GM12865 (cell line): ENCODE measurements around the gene FFAR4.

Source experiments
- DNase-seq: peaks from one replicate; pipeline ENCODE4 v3.0.0; 2010; ENCODE audit warnings: low read depth
- H3K4me3 ChIP-seq: 2 replicates; pipeline ENCODE4 v1.5.1; 2011; ENCODE audit warnings: mild to moderate bottlenecking, low read depth, low read length, control low read depth
- CTCF ChIP-seq: IDR thresholded peaks from 2 replicates; pipeline ENCODE4 v1.5.1; 2011; ENCODE audit warnings: low read length, control low read depth, low read depth, inconsistent platforms; ENCODE audit not compliant: insufficient read depth; ENCODE audit errors: missing control alignments

The FFAR4 gene

GRCh38 chr10:93601774-93602162 is 35.3 kb downstream of the FFAR4 start:
- TF ChIP-seq CTCF, result no peak
- H3K4me3 ChIP-seq, result no peak overlapping the region
- no peak for DNase-seq

DNA sequence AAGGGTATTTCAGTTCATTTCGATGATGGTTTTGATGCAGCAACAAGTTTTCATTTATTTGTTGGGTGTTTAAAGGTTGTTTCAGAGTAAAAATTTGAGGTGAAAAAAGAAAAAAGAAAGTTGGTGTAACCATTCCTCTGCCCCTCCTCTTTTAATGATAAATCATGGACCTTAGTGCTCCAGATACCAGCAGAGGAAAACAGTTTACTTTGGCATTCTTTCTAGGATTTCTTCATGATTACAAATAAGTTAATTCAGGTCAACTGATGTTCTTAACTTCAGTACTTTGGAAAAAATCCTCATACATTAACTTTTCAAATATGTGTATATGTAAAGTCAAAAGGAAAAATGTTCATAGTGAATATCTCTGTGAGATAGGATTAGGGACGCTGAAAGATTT is 36.6 kb downstream of the FFAR4 start:
- no peak overlapping the region for H3K4me3 ChIP-seq
- no peak for TF ChIP-seq CTCF
- no peak for DNase-seq

- H3K4me3 ChIP-seq, result no peak overlapping the region
- TF ChIP-seq CTCF, result no peak
- no peak for DNase-seq
Observed at GRCh38 chr10:93604146-93604545, 37.7 kb downstream of the FFAR4 start.

DNA sequence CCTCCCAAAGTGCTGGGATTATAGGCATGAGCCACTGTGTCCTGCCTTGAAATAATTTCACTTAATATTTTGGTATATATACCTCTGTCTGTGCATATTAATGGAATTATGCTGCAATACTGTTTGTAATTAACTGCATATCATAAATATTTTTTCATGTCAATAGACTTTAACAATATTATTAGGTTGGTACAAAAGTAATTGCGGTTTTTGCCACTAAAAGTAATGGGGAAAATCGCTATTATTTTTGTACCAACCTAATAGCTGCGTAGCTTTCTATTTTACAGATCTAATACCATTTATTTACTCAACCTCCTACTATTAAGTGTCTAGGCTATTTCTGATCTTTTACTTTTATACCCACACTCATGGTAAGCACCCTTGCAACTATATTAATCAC is 42.0 kb downstream of the FFAR4 start:
- TF ChIP-seq CTCF, result no peak
- H3K4me3 ChIP-seq, result no peak overlapping the region
- no peak for DNase-seq

DNA sequence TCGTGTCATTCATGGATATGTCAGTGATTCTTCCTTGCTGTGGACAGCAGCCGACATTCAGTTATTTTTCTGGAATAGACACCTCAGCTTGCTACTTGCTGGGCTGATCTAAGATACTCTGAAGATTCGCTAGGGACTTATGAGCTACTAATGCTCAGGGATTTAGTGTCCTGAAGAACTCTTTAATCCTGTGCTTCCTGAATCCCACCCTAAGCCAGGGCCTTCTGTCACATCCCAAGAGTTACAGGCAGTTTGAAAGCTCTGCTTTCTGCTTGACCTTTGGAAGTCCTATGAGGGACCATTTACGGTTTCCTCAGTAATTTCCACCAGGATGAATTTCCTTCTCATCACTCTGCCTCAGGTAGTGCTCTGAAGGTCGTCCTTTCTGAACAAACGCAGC is 45.8 kb downstream of the FFAR4 start, which contains the start of gene PDE6C:
PDE6C (plus strand) TSS at position 227 of the 400 bp plus-strand sequence. CDS start 189 bp downstream, outside the sequence.
- H3K4me3 ChIP-seq, result no peak within 1 kb of the TSS
- TF ChIP-seq CTCF, result no peak
- no peak for DNase-seq

GRCh38 chr10:93613126-93613525 is 46.7 kb downstream of the FFAR4 start:
- DNase-seq, result no peak
- TF ChIP-seq CTCF, result no peak
- no peak overlapping the region for H3K4me3 ChIP-seq

GRCh38 chr10:93614101-93614825 is 47.8 kb downstream of the FFAR4 start:
- no peak overlapping the region for H3K4me3 ChIP-seq
- TF ChIP-seq CTCF, result no peak
- DNase-seq, result no peak
